ENCODE results near the gene ADH1C. TPM values are rescaled to one million over a fixed set of nuclear protein-coding genes. Genes with fewer than 3 reads are reported as not detected.

Gene ADH1C
- total RNA-seq, 1 experiment from 2014 or later = not detected

DNA sequence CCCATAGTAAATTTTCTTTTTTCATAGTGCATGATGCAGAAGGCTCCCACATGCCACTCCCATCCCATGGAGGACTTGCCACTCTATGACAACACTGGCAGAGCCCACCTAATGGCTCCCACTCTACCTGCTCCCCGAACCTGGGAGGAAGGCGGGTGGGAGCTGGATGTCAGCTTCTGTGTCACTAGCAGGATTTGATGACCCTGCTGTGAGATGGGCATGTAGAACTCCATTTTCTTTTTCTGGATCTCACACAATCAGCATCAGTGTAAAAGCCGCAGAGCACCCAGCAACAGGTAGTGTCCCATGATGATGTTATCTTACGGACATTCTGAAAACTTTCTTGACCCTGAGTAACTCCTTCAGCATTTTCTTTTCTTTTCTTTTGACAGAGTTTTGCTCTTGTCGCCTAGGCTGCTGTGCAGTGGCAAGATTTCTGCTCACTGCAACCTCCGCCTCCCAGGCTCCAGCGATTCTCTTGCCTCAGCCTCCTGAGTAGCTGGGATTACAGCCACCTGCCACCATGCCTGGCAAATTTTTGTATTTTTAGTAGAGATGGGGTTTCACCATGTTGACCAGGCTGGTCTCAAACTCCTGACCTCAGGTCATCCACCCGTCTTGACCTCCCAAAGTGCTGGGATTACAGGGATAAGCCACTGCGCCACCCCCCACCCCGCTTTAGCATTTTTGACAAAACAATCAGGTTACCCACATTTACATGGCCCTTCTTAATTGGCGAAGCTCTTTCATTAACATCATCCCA lies 46.7 kb downstream of the ADH1C start:
- no peak for DNase-seq (ENCODE audit: low read depth)

- DNase-seq (ENCODE audit: low read depth) = no peak
Measured at GRCh38 chr4:99301376-99302164, 51.0 kb downstream of the ADH1C start.

- DNase-seq (ENCODE audit: low read depth) = no peak
Measured at GRCh38 chr4:99300934-99301333, 51.6 kb downstream of the ADH1C start.

- no peak for DNase-seq (ENCODE audit: low read depth)
Measured at GRCh38 chr4:99293357-99293756, 59.2 kb downstream of the ADH1C start.

GRCh38 chr4:99290848-99291786 lies 61.4 kb downstream of the ADH1C start, which contains the start of gene ADH1A:
TSS of gene ADH1A (minus strand) at chr4:99290985. CDS start at chr4:99290914, 71 bp downstream.
- no peak for DNase-seq (ENCODE audit: low read depth)

Other genes with a start within 250 kb of the ADH1C start
- not detected in 2 replicates for gene ADH4, start 208.4 kb downstream of the ADH1C start, total RNA-seq (2014; rRNA removed; shearing (Covaris generic))
- not detected in 2 replicates for gene ADH6, start 133.5 kb downstream of the ADH1C start, total RNA-seq (2014; rRNA removed; shearing (Covaris generic))
- not detected in 2 replicates for gene ADH1A, start 61.8 kb downstream of the ADH1C start, total RNA-seq (2014; rRNA removed; shearing (Covaris generic))
- gene ADH1B, start 31.3 kb downstream of the ADH1C start, total RNA-seq (2014; rRNA removed; shearing (Covaris generic)) = not detected in 2 replicates
- not detected in 2 replicates for gene ADH7, start 82.6 kb upstream of the ADH1C start, total RNA-seq (2014; rRNA removed; shearing (Covaris generic))
- not detected in 2 replicates for gene C4orf17, start 158.3 kb upstream of the ADH1C start, total RNA-seq (2014; rRNA removed; shearing (Covaris generic))
- 6.9 and 7.9 TPM in 2 replicates for gene TRMT10A, start 211.3 kb upstream of the ADH1C start, total RNA-seq (2014; rRNA removed; shearing (Covaris generic))
- 0.02 TPM in 1 of 2 replicates, not detected in the other for gene MTTP, start 222.1 kb upstream of the ADH1C start, total RNA-seq (2014; rRNA removed; shearing (Covaris generic))